GM21360 (cell line): ENCODE results near the gene KLHDC7B.

Experiments
- ATAC-seq: cut with Tn5 transposase; IDR thresholded peaks from one replicate; pipeline ENCODE4 v1.9.1; 2021; ENCODE audit warnings: mild to moderate bottlenecking, moderate library complexity; ENCODE audit not compliant: unreplicated experiment

The KLHDC7B gene

GRCh38 chr22:50545522-50546325, at the start of gene KLHDC7B:
Gene KLHDC7B, plus strand, starts transcription at chr22:50545899. Its CDS starts 345 bp downstream, at chr22:50546244.
- no peak for ATAC-seq

GRCh38 chr22:50497093-50497492, 48.6 kb upstream of the KLHDC7B start:
- ATAC-seq: no peak

GRCh38 chr22:50498322-50498890, 47.3 kb upstream of the KLHDC7B start:
- ATAC-seq: no peak

- ATAC-seq: no peak
These were observed 45.2 kb upstream of the KLHDC7B start for GRCh38 chr22:50500452-50500851.

GRCh38 chr22:50502096-50502495, 43.6 kb upstream of the KLHDC7B start:
- ATAC-seq: no peak

GRCh38 chr22:50502628-50503474, 42.8 kb upstream of the KLHDC7B start:
- no peak for ATAC-seq

GRCh38 chr22:50503475-50504145, 42.1 kb upstream of the KLHDC7B start:
- no peak for ATAC-seq

GRCh38 chr22:50504369-50505211, 41.1 kb upstream of the KLHDC7B start:
- ATAC-seq: no peak

GRCh38 chr22:50505276-50505775, 40.4 kb upstream of the KLHDC7B start:
- no peak for ATAC-seq

- ATAC-seq: no peak
These were observed 39.7 kb upstream of the KLHDC7B start for GRCh38 chr22:50505776-50506610.

GRCh38 chr22:50506611-50507420, 38.9 kb upstream of the KLHDC7B start:
- no peak for ATAC-seq

- ATAC-seq: peak; percentile 48
These were observed 38.2 kb upstream of the KLHDC7B start, which contains the start of gene LMF2 for GRCh38 chr22:50507421-50507990. Gene LMF2, minus strand, starts transcription at chr22:50507702. Its CDS starts 27 bp downstream, at chr22:50507675.

- ATAC-seq: peak; percentile 59
These were observed 37.5 kb upstream of the KLHDC7B start, which contains the start of gene NCAPH2 for GRCh38 chr22:50507991-50508884. Gene NCAPH2, plus strand, starts transcription at chr22:50508224. Its CDS starts 114 bp downstream, at chr22:50508338.

GRCh38 chr22:50508897-50509296, 36.8 kb upstream of the KLHDC7B start:
- ATAC-seq: no peak

- ATAC-seq: no peak
These were observed 32.5 kb upstream of the KLHDC7B start for GRCh38 chr22:50513175-50513574.

GRCh38 chr22:50516068-50516467, 29.6 kb upstream of the KLHDC7B start:
- ATAC-seq: no peak

- ATAC-seq: no peak
These were observed 28.8 kb upstream of the KLHDC7B start for GRCh38 chr22:50516891-50517290.
